ENCODE data around the gene TNFAIP8L1. TPM values are rescaled to one million over a fixed set of nuclear protein-coding genes. Genes with fewer than 3 reads are reported as not detected.
A peak's percentile ranks its signal among the peaks of the same experiment; 100 is the strongest.
"Not testable (repeated sequence)": the region's sequence is repeated elsewhere in the genome, so short reads cannot be mapped to it uniquely, and the experiment has no call there.

The TNFAIP8L1 gene
- total RNA-seq, 2 donors from 2014 or later, result 25.9 to 31.3 TPM

GRCh38 chr19:4657835-4658234, 18.5 kb downstream of the TNFAIP8L1 start:
- H3K36me3 Mint-ChIP-seq, result no peaks in the 10 kb centered on the region
- H3K9me3 Mint-ChIP-seq, result no peaks in the 10 kb centered on the region
- DNase-seq (ENCODE audit: low spot score in 2 of 2) (no peak), ATAC-seq (no peak)
- peak overlapping the region; percentile 36 to 46 for H3K27ac Mint-ChIP-seq

GRCh38 chr19:4660181-4660791, 21.0 kb downstream of the TNFAIP8L1 start:
- ATAC-seq, result peak in 1 of 2 donors; percentile 48
- Mint-ChIP-seq H3K36me3 (no peaks in the 10 kb centered on the region), H3K27ac (peak overlapping the region in 1 of 2 donors; percentile 39), H3K9me3 (no peaks in the 10 kb centered on the region)
- no peak for DNase-seq (ENCODE audit: low spot score in 2 of 2)

DNA sequence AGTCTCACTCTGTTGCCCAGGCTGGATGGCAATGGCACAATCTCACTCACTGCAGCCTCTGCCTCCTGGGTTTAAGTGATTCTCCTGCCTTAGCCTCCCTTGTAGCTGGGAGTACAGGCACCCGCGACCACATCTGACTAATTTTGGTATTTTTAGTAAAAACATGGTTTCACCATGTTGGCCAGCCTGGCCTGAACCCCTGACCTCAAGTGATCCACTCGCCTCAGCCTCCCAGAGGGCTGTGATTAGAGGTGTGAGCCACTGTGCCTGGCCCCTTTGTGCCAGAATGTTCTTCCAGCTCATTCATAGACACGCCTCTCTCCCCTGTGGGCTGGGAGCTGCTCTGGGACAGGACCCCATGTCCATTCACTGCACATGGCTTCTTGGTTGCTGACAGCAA, 21.7 kb downstream of the TNFAIP8L1 start:
- DNase-seq (ENCODE audit: low spot score in 2 of 2) (no peak), ATAC-seq (peak in 1 of 2 donors; percentile 52)
- Mint-ChIP-seq H3K27ac (peak overlapping the region; percentile 70 to 92), H3K9me3 (no peaks in the 10 kb centered on the region), H3K36me3 (no peaks in the 10 kb centered on the region)

DNA sequence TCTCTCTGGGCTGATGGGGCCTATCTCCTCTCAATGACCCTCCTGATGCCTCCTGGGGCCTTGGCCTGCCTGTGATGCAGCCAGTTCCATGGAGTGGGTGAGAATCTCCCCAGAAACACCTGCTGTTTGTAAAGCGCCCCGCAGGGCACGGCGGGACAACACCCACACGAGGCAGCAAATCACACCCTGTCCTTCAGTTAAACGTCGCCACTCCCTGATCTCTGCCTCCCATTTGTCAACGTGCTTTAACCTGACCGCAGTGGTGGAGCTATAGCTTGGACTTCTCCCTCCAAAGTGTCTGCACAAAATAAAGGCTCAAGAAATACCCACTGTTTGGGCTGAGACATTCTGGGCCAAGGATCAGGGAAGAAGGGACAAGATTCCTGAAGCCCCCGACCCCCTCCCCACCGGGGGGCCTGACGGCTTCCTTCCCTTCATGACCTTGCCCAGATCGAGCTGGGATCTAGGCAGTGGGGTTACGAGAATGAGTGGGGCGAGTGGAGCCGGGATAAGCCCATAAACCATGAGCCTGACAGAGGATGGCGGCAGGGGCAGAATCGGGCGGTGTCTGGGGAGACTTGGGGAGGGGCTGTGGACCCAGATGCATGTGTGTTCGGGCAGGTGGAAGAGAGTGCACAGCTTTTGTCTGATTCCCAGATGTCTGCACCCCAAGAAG, 22.8 kb downstream of the TNFAIP8L1 start:
- DNase-seq (ENCODE audit: low spot score in 2 of 2) (no peak), ATAC-seq (peak in 1 of 2 donors; percentile 7)
- Mint-ChIP-seq H3K36me3 (no peaks in the 10 kb centered on the region), H3K9me3 (no peaks in the 10 kb centered on the region), H3K27ac (peak overlapping the region in 1 of 2 donors; percentile 70)

DNA sequence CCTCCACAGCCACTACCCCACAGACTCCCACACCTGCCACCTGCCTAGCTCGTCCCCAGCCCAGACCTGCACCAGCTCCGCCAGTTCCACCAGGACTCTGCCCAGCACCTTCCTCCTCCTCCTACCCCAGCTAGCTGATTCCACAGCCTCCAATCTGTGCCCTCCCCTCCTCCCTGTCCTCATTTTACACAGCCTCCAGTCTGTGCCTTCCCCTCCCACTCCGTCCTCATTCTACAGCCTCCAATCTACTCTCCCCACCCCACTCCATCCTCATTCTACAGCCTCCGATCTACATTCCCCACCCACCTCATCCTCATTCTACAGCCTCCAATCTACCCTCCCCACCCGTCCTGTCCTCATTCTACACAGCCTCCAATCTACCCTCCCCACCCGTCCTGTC, 23.5 kb downstream of the TNFAIP8L1 start:
- Mint-ChIP-seq H3K36me3 (no peaks in the 10 kb centered on the region), H3K9me3 (no peaks in the 10 kb centered on the region), H3K27ac (peak overlapping the region in 1 of 2 donors; percentile 31)
- DNase-seq (ENCODE audit: low spot score in 2 of 2) (no peak), ATAC-seq (no peak)

DNA sequence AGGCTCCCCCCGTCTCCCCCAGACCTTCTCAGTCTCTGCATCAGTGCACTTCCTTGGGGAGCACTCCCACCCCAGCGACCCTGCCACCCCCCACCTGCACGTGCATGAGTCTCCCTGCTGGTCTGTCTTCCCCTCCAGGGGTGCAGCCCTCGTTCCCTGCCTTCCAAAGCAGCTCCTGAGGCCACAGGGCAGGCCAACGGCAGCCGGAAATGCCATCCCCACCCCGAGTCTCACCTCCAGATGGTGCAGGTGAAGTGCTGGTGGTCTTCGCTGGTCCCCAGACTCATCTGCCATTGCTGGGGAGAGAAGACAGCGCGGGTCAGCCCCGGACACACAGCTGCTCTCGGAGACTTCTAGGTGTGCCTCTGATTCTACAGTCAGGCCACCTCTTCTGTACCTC, 25.3 kb downstream of the TNFAIP8L1 start:
- no peaks in the 10 kb centered on the region for H3K9me3 Mint-ChIP-seq
- peaks cover 9 to 14% of the 10 kb centered on the region in 2 donors for H3K36me3 Mint-ChIP-seq
- DNase-seq (ENCODE audit: low spot score in 2 of 2) (no peak), ATAC-seq (no peak)
- no peak overlapping the region for H3K27ac Mint-ChIP-seq

GRCh38 chr19:4669723-4670480, 30.6 kb downstream of the TNFAIP8L1 start, which contains the start of gene MYDGF:
TSS of gene MYDGF (minus strand) at chr19:4670342. CDS start at chr19:4670334, 8 bp downstream.
- peak within 1 kb of the TSS; percentile 88 to 93 for H3K27ac Mint-ChIP-seq
- H3K36me3 Mint-ChIP-seq, result peaks cover 9 to 14% of the 10 kb centered on the region in 2 donors
- ATAC-seq (peak; percentile 99 to 100), DNase-seq (ENCODE audit: low spot score in 2 of 2) (peak; percentile 92 to 94)
- no peaks in the 10 kb centered on the region for H3K9me3 Mint-ChIP-seq

DNA sequence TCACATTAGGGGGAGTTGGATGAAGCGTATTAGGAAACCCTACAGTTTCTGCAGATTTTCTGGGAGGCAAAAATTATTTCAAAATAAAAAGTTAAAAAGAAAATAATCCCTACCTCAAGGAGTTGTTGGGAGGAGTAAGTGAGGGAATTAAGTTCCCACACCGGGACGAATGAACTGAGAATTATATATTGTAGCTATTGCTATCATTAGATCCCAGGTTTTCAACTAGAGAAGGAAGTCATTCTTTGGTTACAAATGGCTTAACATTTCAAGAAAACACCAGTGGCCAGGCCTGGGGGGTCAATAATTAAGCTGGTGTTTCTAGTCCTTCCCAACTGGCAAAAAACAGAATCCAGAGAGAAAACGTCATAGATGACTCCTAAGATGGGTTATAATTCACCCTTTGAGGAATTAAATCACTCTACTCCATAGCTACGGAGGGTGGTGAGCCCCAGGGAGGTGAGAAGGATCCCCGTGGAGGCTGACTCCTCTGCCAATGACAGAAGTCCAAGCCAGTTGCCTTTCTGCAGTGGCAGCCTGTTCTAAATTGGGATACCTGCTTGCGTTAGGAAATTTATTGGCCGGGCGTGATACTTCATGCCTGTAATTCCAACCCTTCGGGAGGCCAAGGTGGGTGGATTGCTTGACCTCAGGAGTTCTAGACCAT, 32.0 kb downstream of the TNFAIP8L1 start:
- ATAC-seq (no peak), DNase-seq (ENCODE audit: low spot score in 2 of 2) (no peak)
- Mint-ChIP-seq H3K36me3 (peaks cover 9 to 14% of the 10 kb centered on the region in 2 donors), H3K9me3 (no peaks in the 10 kb centered on the region), H3K27ac (no peak overlapping the region)

- Mint-ChIP-seq H3K27ac (no peak overlapping the region), H3K36me3 (peaks cover 8 to 13% of the 10 kb centered on the region in 2 donors), H3K9me3 (no peaks in the 10 kb centered on the region)
- ATAC-seq, result no peak
- DNase-seq (ENCODE audit: low spot score in 2 of 2), result no peak
Measured at GRCh38 chr19:4673216-4673615, 33.9 kb downstream of the TNFAIP8L1 start.

- DNase-seq (ENCODE audit: low spot score in 2 of 2) (no peak), ATAC-seq (no peak)
- Mint-ChIP-seq H3K27ac (no peak overlapping the region), H3K36me3 (peaks cover 4 to 8% of the 10 kb centered on the region in 2 donors), H3K9me3 (no peaks in the 10 kb centered on the region)
Measured at GRCh38 chr19:4673726-4674125, 34.4 kb downstream of the TNFAIP8L1 start.

GRCh38 chr19:4675346-4675745, 36.0 kb downstream of the TNFAIP8L1 start:
- no peak for ATAC-seq
- H3K36me3 Mint-ChIP-seq, result no peaks in the 10 kb centered on the region
- no peak overlapping the region for H3K27ac Mint-ChIP-seq
- H3K9me3 Mint-ChIP-seq, result no peaks in the 10 kb centered on the region
- DNase-seq (ENCODE audit: low spot score in 2 of 2), result no peak

- DNase-seq (ENCODE audit: low spot score in 2 of 2), result peak in 1 of 2 donors; percentile 48
- no peaks in the 10 kb centered on the region for H3K36me3 Mint-ChIP-seq
- H3K9me3 Mint-ChIP-seq, result no peaks in the 10 kb centered on the region
- ATAC-seq, result peak; percentile 31 to 46
- peak overlapping the region; percentile 56 to 87 for H3K27ac Mint-ChIP-seq
Measured at GRCh38 chr19:4676955-4677731, 37.8 kb downstream of the TNFAIP8L1 start.

DNA sequence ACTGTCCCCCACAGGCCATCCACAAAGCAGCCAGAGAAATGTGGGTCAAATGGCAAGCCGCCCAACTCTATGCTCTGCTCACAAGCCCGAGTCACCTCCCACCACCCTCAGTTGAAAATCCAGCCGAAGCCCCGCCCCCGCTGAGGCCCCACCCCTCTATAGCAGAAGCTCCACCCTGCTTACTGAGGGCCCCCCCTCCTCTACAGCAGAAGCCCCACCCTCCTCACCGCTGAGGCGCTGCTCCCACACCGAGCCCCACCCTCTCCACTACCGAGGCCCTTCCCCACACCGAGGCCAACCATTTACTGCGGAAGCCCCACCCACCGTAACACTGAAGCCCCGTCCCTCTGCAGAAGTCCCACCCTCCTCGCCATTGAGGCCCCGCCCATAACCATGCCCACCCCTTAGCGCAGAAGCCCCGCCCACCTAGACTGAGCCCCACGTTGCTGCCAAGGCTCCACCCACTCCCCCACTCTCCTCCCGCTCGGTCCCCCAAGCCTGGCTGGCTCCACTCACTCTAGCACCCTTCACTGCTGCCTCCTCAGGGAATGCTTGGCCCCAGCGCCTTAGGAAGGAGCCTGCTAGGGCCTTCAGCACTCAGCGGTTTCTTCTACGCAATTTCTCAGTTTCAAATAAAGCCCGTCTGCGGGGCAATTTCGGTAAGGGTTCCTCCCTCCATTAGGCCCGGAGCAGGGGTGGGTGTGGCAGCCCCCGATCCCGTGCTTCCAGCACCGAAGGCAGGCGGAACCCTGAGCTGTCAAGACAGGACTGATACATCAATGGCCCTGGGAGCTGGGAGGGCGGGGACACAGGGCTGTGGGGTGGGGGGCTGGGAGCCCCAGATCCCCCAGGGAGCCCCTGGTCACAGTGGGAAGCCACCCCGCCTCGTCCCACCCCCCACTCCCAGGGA, 39.8 kb downstream of the TNFAIP8L1 start:
- H3K36me3 Mint-ChIP-seq, result no peaks in the 10 kb centered on the region
- no peak overlapping the region for H3K27ac Mint-ChIP-seq
- no peaks in the 10 kb centered on the region for H3K9me3 Mint-ChIP-seq
- no peak for DNase-seq (ENCODE audit: low spot score in 2 of 2)
- peak in 1 of 2 donors; percentile 61 for ATAC-seq

GRCh38 chr19:4680021-4680420, 40.7 kb downstream of the TNFAIP8L1 start:
- not testable (repeated sequence) for H3K36me3 Mint-ChIP-seq; H3K9me3 Mint-ChIP-seq; ATAC-seq; DNase-seq (ENCODE audit: low spot score in 2 of 2); H3K27ac Mint-ChIP-seq
